ENCODE measurements around the gene ANKRD18B.
"Not testable (repeated sequence)": the region's sequence is repeated elsewhere in the genome, so short reads cannot be mapped to it uniquely, and the experiment has no call there.

ANKRD18B gene
- total RNA-seq, result 0 reads per million in 2 donors

GRCh38 chr9:33523397-33524305, at the start of gene ANKRD18B:
TSS of gene ANKRD18B (plus strand) at chr9:33524251. CDS start at chr9:33524490, 239 bp downstream.
- peak; percentile 29 for DNase-seq

GRCh38 chr9:33475357-33475756, 48.7 kb upstream of the ANKRD18B start:
- DNase-seq, result no peak

- DNase-seq, result no peak
Observed at GRCh38 chr9:33476503-33476902, 47.5 kb upstream of the ANKRD18B start.

GRCh38 chr9:33480106-33480505, 43.9 kb upstream of the ANKRD18B start:
- DNase-seq, result no peak

GRCh38 chr9:33480976-33481375, 43.1 kb upstream of the ANKRD18B start:
- no peak for DNase-seq

GRCh38 chr9:33485312-33485711, 38.7 kb upstream of the ANKRD18B start:
- not testable (repeated sequence) for DNase-seq

GRCh38 chr9:33489066-33489465, 35.0 kb upstream of the ANKRD18B start:
- no peak for DNase-seq

- DNase-seq, result not testable (repeated sequence)
Observed at GRCh38 chr9:33493819-33494218, 30.2 kb upstream of the ANKRD18B start.

GRCh38 chr9:33498387-33498786, 25.7 kb upstream of the ANKRD18B start:
- DNase-seq, result no peak

- no peak for DNase-seq
Observed at GRCh38 chr9:33506626-33507370, 17.3 kb upstream of the ANKRD18B start.

GRCh38 chr9:33510262-33511183, 13.5 kb upstream of the ANKRD18B start:
- peak; percentile 24 for DNase-seq

- DNase-seq, result not testable (repeated sequence)
Observed at GRCh38 chr9:33511184-33511517, 12.9 kb upstream of the ANKRD18B start.

GRCh38 chr9:33512535-33512934, 11.5 kb upstream of the ANKRD18B start:
- not testable (repeated sequence) for DNase-seq

GRCh38 chr9:33515342-33515995, 8.6 kb upstream of the ANKRD18B start:
- DNase-seq, result not testable (repeated sequence)

GRCh38 chr9:33516397-33516796, 7.7 kb upstream of the ANKRD18B start:
- DNase-seq, result not testable (repeated sequence)

GRCh38 chr9:33517373-33517772, 6.7 kb upstream of the ANKRD18B start:
- no peak for DNase-seq

GRCh38 chr9:33517934-33518577, 6.0 kb upstream of the ANKRD18B start:
- DNase-seq, result not testable (repeated sequence)

- DNase-seq, result not testable (repeated sequence)
Observed at GRCh38 chr9:33521861-33522260, 2.2 kb upstream of the ANKRD18B start.

GRCh38 chr9:33524306-33524947, 376 bp downstream of the ANKRD18B start:
- no peak for DNase-seq

GRCh38 chr9:33528069-33528468, 4.0 kb downstream of the ANKRD18B start:
- not testable (repeated sequence) for DNase-seq

- not testable (repeated sequence) for DNase-seq
Observed at GRCh38 chr9:33533958-33534357, 9.9 kb downstream of the ANKRD18B start.

Measured in T-helper 9 cell (primary cell).